Right forelimb (tissue), 1 donor: ENCODE measurements around the gene HAUS2.
"Not testable (repeated sequence)": the region's sequence is repeated elsewhere in the genome, so short reads cannot be mapped to it uniquely, and the experiment has no call there.

ENCODE experiments used
- DNase-seq: peaks from one replicate; pipeline ENCODE4 v3.0.0-alpha.2; 2018

The HAUS2 gene

GRCh38 chr15:42548249-42549031 is at the start of gene HAUS2, which contains the start of gene LRRC57:
TSS of gene HAUS2 (plus strand) at chr15:42548838. CDS start at chr15:42548873, 35 bp downstream.
TSS of gene LRRC57 (minus strand) at chr15:42548793. CDS start at chr15:42548434, 359 bp downstream.
- DNase-seq: peak; percentile 95

DNA sequence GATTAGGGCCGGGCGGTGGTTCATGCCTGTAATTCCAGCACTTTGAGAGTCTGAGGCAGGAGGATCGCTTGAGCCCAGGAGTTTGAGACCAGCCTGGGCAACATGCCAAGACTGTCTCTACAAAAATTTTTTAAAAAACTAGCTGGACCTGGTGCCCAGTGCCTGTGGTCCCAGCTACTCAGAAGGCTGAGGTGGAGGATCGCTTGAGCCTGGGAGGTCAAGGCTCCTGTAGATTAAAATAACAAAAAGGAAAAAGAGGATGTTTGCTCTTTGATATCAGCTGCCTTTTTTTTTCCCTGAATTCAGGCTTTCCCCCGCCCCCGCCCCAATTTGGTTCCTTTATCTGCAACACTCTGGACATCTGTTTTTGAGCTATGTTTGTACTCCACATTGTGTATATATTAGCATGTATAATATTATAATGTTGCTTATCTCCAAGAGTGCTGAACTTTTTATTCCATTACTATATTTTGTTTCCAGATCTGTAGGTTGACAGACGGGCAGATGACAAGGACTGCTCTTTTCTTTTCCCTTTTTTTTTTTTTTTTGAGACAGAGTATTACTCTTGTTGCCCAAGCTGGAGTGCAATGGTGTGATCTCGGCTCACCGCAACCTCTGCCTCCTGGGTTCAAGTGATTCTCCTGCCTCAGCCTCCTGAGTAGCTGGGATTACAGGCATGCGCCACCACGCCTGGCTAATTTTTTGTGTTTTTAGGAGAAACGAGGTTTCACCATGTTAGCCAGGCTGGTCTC is 48.6 kb upstream of the HAUS2 start:
- no peak for DNase-seq

GRCh38 chr15:42502477-42502876 is 46.2 kb upstream of the HAUS2 start:
- no peak for DNase-seq

DNA sequence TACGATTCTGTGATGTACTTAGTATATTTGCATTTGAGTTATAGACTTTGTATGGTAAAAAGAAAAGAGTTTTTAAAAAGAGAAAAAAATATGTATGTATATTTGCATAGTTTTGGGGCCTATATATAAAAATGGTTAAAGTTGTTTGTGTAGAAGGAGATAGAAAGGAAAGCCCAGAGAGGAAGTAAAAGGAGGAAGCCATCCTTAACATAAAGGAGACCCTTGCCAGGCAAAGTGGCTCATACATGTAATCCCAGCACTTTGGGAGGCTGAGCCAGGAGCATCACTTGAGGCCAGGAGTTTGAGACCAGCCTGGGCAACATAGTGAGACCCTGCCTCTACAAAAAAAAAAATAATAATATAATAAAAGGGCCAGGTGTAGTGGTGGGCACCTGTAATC is 44.8 kb upstream of the HAUS2 start:
- DNase-seq: no peak

DNA sequence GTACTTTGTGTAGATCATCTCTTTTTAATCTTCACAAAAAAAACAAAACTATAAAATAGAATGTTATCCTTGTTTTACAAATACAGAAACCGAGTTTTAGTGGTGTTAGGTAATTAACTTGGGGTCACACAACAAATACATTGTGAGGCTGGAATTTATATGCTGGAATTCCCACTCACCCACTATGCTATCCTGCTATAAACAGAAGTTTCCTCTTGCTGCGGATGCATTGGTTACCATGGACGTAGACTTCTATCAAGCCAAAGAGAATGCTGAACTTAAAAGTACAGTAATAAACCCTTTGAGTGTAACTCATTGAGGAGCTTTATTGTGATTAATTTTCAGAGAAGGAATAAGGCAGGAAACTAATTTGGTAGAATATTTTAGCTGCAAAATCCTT is 44.0 kb upstream of the HAUS2 start:
- DNase-seq: no peak

DNA sequence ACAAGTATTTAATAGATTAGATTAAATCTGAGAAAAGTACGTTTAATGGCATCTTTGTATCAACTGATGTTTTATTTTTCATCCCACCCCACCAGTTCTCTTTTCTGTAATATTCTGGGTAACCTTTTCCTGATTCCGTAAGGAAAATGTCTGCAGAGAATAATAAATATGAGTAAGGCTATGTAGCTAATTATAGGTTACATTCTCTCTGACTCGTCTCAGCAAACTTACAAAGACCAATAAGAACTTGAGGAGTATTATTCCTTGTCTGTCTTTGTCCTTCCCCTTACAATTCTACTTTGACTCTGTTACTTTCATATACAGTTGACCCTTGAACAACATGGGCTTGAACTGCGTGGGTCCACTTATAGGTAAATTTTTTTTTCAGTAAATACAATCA is 41.1 kb upstream of the HAUS2 start:
- no peak for DNase-seq

- no peak for DNase-seq
These were observed 40.4 kb upstream of the HAUS2 start for GRCh38 chr15:42508263-42508690.

GRCh38 chr15:42510258-42511006 is 38.2 kb upstream of the HAUS2 start:
- no peak for DNase-seq

DNA sequence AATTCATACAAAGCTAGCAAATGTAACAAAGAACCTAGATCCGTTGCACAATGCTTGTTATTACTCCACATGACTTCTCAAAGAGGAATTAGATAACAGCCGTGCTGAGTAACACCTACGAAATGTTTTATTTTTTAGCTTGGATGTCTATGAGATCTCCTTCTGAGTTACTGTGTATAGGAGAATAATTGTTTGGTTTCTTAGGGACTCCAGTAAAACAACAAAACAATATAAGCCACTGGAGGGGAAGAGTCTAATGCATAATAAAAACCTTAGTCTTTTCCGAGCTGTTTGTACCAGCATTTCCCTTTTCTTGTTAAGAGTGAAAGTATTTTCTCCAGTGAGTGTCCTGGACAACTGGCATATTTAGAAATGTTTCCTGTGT is 37.6 kb upstream of the HAUS2 start:
- DNase-seq: no peak

DNA sequence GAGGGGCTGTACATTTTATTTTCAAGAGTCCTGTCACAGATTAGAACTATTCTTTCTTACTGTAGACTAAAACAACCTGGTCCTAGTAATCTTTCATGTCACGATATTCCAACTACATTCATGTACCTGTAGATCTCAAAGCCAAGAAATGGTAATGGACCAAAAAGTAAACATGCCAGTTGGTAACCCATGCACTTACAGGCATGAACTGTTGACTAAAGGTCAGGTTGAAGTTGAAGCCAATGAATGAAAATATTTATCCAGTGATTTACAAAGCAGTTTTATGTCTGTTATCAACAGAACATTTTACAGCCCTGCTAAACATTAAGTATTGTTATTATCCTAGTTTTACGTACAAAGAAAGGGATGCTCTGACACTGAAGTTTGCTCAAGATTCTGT is 25.3 kb upstream of the HAUS2 start:
- DNase-seq: no peak

DNA sequence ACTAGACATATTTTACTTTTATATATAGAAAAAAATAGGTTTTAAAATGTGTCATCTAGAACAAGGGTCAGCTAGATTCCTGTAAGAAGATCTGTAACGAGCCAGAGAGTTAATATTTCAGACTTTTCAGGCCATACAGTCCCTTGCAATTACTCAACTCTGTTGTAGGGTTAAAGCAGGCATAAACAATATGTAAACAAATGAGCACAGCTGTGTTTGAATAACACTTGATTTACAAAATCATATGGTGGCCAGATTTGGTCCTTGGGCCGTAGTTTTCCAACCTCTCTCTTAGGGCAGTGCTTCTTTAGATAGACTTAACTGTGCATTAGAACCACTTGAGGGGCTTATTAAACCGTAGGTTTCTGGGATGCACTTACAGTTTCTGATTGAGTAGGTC is 19.7 kb upstream of the HAUS2 start:
- no peak for DNase-seq

DNA sequence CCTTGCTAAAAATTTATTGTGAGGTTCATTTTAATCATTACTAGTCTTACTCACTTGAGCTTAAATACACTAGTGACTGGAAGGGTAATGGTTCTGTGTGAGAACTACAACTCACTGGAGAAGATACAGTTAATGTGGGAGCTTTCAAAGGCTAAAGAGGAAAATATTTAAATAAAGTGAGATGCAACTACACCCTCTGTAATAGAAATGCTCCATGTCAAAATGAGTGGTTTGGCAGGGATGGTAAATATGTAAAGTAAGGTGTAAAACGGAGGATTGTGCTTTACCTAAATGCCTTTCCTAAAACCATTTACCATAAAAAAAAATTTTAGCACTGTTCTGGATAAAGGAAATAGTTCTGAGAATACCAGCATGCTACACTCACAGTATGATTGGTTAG is 15.4 kb upstream of the HAUS2 start:
- no peak for DNase-seq

DNA sequence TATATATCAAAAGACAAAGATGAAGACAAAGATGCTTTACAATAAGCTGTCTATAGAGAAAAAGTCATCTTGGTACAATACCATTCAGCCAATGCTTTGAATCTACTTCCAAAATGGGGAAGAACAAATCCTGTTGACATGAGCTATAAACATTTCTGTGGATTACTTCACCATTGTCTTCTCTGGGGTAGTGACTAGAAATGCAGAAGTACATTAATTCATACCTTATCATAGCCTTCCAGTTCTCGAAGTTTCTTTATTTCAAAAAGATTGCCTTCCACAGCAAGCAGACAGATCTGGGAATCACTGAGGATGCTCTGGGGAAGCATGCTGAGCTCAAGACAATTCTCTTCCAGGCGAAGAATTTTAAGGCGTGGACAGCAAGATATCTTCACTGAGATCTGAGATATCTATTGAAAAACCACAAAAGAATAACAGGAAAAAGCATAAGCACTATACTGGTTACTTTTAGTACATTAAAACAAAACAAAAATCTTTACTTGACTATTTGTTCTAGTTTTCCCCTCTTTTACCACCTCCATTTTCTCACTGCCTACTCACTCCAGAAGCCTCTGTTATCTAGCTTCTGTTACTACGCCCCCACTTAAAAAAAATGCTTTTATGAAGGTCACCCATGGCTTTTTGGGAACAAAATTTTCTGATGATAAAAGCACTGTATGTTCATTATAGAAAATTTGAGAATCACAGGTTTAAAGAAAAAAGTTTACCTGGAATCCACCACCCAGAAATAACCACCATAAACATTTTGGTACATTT is 3.6 kb upstream of the HAUS2 start:
- DNase-seq: no peak

DNA sequence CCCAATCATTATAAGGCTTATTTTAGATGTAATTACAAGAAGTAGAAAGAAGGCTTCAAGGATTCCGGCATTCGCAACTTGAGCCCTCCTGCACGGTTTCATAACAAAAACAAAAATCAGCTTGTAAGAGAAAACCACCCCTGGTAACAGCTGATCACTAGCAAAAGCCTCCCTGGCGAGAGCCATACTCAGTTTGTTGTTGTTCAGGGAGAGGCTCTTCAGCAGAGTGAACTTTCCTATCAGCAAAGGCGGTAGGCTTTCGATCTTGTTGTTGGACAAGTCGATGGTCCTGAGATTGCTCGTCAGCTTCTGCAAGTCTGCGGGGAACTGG is 755 bp upstream of the HAUS2 start:
- DNase-seq: no peak

DNA sequence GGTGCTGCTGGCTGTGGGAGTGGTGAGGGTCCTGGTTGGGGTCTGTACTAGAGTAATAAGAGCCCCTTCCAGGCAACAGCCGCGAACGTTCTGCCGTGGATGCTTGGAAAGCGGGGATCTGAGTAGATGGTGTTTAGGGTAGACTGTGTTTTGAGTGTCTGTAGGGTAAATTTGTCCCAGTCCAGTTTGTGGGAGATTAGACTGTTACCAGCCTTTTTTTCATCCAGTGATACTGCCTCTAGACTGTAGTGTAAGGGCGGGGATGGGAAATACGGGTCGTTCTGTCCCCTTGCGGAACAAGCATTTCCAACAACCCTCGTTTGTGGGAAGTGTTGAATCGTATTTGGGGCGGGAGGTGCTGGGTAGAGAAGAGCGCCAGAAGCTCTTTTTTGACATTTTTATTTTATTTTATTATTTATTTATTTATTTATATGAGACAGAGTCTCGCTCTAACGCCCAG is 424 bp downstream of the HAUS2 start:
- no peak for DNase-seq

GRCh38 chr15:42549741-42550392 is 1.2 kb downstream of the HAUS2 start:
- no peak for DNase-seq

DNA sequence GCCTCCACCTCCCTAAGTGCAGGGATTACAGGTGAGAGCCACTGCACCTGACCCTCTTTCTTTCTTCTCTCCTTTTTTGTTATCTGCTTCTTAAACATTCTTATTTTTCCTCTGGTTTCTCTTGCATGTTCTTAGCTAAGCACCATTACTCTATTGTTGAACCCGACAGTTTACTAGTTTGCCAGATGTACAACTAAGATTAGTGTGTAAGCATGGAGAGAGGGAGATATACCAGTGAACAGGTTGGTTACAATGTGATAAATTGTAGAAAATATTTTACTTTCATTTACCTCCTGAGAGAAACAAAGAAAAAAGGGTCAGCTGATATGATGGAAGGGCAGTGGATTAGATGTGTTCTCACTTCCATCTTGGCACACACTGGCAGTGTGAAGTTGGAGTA is 4.9 kb downstream of the HAUS2 start:
- no peak for DNase-seq

- DNase-seq: not testable (repeated sequence)
These were observed 8.0 kb downstream of the HAUS2 start for GRCh38 chr15:42556550-42557207.

DNA sequence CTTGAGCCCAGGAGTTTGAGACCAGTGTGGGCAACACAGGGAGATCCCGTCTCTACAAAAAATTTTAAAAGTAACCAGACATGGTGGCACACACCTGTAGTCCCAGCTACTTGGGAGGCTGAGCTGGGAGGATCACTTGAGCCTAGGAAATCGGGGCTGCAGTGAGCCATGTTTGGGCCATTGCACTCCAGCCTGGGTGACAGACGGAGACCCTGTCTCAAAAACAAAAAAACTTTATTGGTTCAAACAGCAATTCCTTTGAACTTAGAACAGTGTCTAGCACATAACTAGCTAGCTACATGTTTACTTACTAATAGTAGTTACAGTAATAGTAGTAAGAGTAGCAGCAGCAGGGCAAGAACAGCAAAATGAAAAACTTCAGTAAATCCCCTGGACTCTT is 10.1 kb downstream of the HAUS2 start:
- no peak for DNase-seq

DNA sequence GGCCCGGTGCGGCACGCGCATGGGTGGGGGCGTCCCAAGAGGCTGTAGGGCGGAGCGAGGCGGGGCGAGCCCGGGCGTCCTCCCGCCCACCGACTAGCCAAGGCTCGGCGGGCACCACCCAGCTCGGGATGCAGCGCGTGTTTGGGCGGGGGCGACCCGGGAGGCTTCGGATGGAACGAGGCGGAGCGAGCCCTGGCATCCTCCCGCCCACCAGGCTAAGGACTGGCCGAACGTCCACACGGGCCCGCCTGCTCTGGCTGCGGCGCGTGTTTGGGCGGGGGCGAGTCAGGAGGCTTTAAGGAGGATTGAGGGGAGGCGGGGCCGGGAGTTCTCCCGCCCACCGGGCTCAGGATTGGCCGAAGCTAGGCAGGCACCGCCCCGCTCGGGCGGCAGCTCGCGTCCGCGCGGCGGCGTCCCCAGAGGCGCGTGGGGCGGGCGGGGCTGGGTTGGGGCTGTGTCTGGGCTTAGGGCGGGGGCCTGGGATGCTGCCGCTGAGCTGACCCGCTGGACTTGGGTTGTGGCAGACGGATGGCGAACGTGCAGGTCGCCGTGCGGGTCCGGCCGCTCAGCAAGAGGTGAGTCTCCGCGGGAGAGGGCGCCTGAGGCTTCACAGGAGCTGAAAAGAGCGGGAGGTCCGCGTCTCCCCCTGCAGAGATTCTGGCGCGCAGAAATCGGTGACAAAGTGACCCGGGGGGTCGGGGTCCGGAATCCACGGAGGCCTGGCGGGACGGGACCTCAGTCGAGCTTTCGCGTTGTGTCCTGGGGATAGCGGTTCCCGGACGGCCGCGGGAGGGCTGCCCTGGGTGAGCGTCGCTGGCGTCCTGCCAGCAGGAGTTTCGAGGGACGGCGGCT is 26.8 kb downstream of the HAUS2 start, which contains the start of gene STARD9:
TSS of gene STARD9 (plus strand) at position 419 of the 852 bp plus-strand sequence. CDS start at position 529, 110 bp downstream.
- DNase-seq: peak; percentile 98
